ENCODE results near the gene FAM168A.

Gene FAM168A

GRCh38 chr11:73538381-73538872 lies 59.5 kb downstream of the FAM168A start:
- peaks cover 13% of the 10 kb centered on the region; the same call in 1 of the 2 replicates for H4K20me1 ChIP-seq (ENCODE audit: insufficient read depth, low read length)
- H3K36me3 ChIP-seq (replicated peaks; ENCODE audit: low read depth, low read length) = no peaks in the 10 kb centered on the region
- TF ChIP-seq EZH2phosphoT487 (IDR thresholded peaks at IDR 0.05; ENCODE audit: low read depth) (no peak), CTCF (IDR thresholded peaks at IDR 0.05; ENCODE audit: low read depth, low read length) (no peak)
- no peak overlapping the region for H3K4me3 ChIP-seq (ENCODE audit: low read length)
- H3K9me3 ChIP-seq (ENCODE audit: insufficient read depth, low read length) = no peaks in the 10 kb centered on the region
- no peak overlapping the region for H3K27ac ChIP-seq (ENCODE audit: low read length)
- no peak overlapping the region for H3K9ac ChIP-seq (ENCODE audit: low read length)
- H3K79me2 ChIP-seq (ENCODE audit: low read length) = no peaks in the 10 kb centered on the region
- no peak overlapping the region for H3K4me2 ChIP-seq (ENCODE audit: low read length)
- no peak overlapping the region for H2AFZ ChIP-seq (ENCODE audit: low read depth, low read length)
- H3K27me3 ChIP-seq (ENCODE audit: low read depth, low read length) = no peaks in the 10 kb centered on the region
- H3K4me1 ChIP-seq (ENCODE audit: low read length) = peaks cover 5% of the 10 kb centered on the region

- Histone ChIP-seq H3K9me3 (ENCODE audit: insufficient read depth, low read length) (no peaks in the 10 kb centered on the region), H3K4me1 (ENCODE audit: low read length) (peaks cover 5% of the 10 kb centered on the region), H3K27ac (ENCODE audit: low read length) (no peak overlapping the region), H4K20me1 (ENCODE audit: insufficient read depth, low read length) (peaks cover 13% of the 10 kb centered on the region; the same call in 1 of the 2 replicates), H3K27me3 (ENCODE audit: low read depth, low read length) (no peaks in the 10 kb centered on the region), H3K9ac (ENCODE audit: low read length) (no peak overlapping the region), H2AFZ (ENCODE audit: low read depth, low read length) (no peak overlapping the region), H3K4me3 (ENCODE audit: low read length) (no peak overlapping the region), H3K79me2 (ENCODE audit: low read length) (no peaks in the 10 kb centered on the region), H3K4me2 (ENCODE audit: low read length) (no peak overlapping the region), H3K36me3 (replicated peaks; ENCODE audit: low read depth, low read length) (no peaks in the 10 kb centered on the region)
- TF ChIP-seq CTCF (IDR thresholded peaks at IDR 0.05; ENCODE audit: low read depth, low read length) (no peak), EZH2phosphoT487 (IDR thresholded peaks at IDR 0.05; ENCODE audit: low read depth) (no peak)
Measured at GRCh38 chr11:73537969-73538368, 59.9 kb downstream of the FAM168A start.

GRCh38 chr11:73536961-73537360 lies 61.0 kb downstream of the FAM168A start:
- peaks cover 5% of the 10 kb centered on the region for H3K4me1 ChIP-seq (ENCODE audit: low read length)
- no peaks in the 10 kb centered on the region for H3K79me2 ChIP-seq (ENCODE audit: low read length)

GRCh38 chr11:73532310-73532709 lies 65.6 kb downstream of the FAM168A start:
- Histone ChIP-seq H3K9ac (ENCODE audit: low read length) (no peak overlapping the region), H2AFZ (ENCODE audit: low read depth, low read length) (no peak overlapping the region), H3K36me3 (replicated peaks; ENCODE audit: low read depth, low read length) (no peaks in the 10 kb centered on the region), H4K20me1 (ENCODE audit: insufficient read depth, low read length) (0 out of 2 replicates have a peak, but pooled peaks cover 5% of the 10 kb centered on the region), H3K9me3 (ENCODE audit: insufficient read depth, low read length) (no peaks in the 10 kb centered on the region), H3K4me1 (ENCODE audit: low read length) (no peaks in the 10 kb centered on the region), H3K4me2 (ENCODE audit: low read length) (no peak overlapping the region), H3K4me3 (ENCODE audit: low read length) (no peak overlapping the region), H3K79me2 (ENCODE audit: low read length) (no peaks in the 10 kb centered on the region), H3K27me3 (ENCODE audit: low read depth, low read length) (no peaks in the 10 kb centered on the region), H3K27ac (ENCODE audit: low read length) (no peak overlapping the region)
- TF ChIP-seq EZH2phosphoT487 (IDR thresholded peaks at IDR 0.05; ENCODE audit: low read depth) (no peak), CTCF (IDR thresholded peaks at IDR 0.05; ENCODE audit: low read depth, low read length) (no peak)

More at GRCh38 chr11:73536961-73537360, 61.0 kb downstream of the FAM168A start:
- Histone ChIP-seq H3K9ac (ENCODE audit: low read length) (no peak overlapping the region), H3K9me3 (ENCODE audit: insufficient read depth, low read length) (no peaks in the 10 kb centered on the region), H3K27ac (ENCODE audit: low read length) (no peak overlapping the region), H2AFZ (ENCODE audit: low read depth, low read length) (no peak overlapping the region), H3K4me2 (ENCODE audit: low read length) (no peak overlapping the region), H3K4me3 (ENCODE audit: low read length) (no peak overlapping the region), H4K20me1 (ENCODE audit: insufficient read depth, low read length) (peaks cover 7% of the 10 kb centered on the region; the same call in 1 of the 2 replicates), H3K27me3 (ENCODE audit: low read depth, low read length) (no peaks in the 10 kb centered on the region), H3K36me3 (replicated peaks; ENCODE audit: low read depth, low read length) (no peaks in the 10 kb centered on the region)
- TF ChIP-seq CTCF (IDR thresholded peaks at IDR 0.05; ENCODE audit: low read depth, low read length) (no peak), EZH2phosphoT487 (IDR thresholded peaks at IDR 0.05; ENCODE audit: low read depth) (no peak)

All from OCI-LY3 (cell line).